A549 (cell line): ENCODE results near the gene ALOX15B.

Experiments
- CHD2 ChIP-seq: fragments of 150-350 bp; IDR thresholded peaks from 2 replicates; pipeline ENCODE4 v1.6.1; 2014; ENCODE audit warnings: low read length; ENCODE audit not compliant: partially characterized antibody
- CTCF ChIP-seq: fragments of >200 bp; sonication (Bioruptor Twin); formaldehyde crosslinking; IDR thresholded peaks from 3 replicates; pipeline ENCODE4 v1.5.1; 2016
- HES2 ChIP-seq: fragments of >200 bp; sonication (Bioruptor Twin); formaldehyde crosslinking; IDR thresholded peaks from 2 replicates; pipeline ENCODE4 v1.6.1; 2016
- MAZ ChIP-seq: fragments of 150-350 bp; IDR thresholded peaks from 2 replicates; pipeline ENCODE4 v1.6.1; 2014; ENCODE audit warnings: antibody characterized with exemption, low read depth, low read length, borderline replicate concordance
- POLR2A ChIP-seq: IDR thresholded peaks from 2 replicates; pipeline ENCODE4 v1.6.1; 2012; ENCODE audit warnings: mild to moderate bottlenecking, low read length
- POLR2AphosphoS2 ChIP-seq: conservative IDR thresholded peaks from 2 replicates; pipeline ENCODE4 v1.6.1; 2012; ENCODE audit warnings: low read length, improper control_type of control experiment, inconsistent platforms
- REST ChIP-seq: fragments of 200-600 bp; sonication (generic); IDR thresholded peaks from 2 replicates; pipeline ENCODE4 v1.6.1; 2016; ENCODE audit warnings: antibody characterized with exemption, mild to moderate bottlenecking, moderate library complexity
- RFX5 ChIP-seq: fragments of 450-650 bp; IDR thresholded peaks from 2 replicates; pipeline ENCODE4 v1.7.1; 2014; ENCODE audit warnings: antibody characterized with exemption, mild to moderate bottlenecking, moderate library complexity
- RNF2 ChIP-seq: fragments of 200-600 bp; sonication (generic); IDR thresholded peaks from 2 replicates; pipeline ENCODE4 v1.6.1; 2016; ENCODE audit warnings: low read depth, mild to moderate bottlenecking, antibody characterized with exemption, moderate library complexity, borderline replicate concordance

GRCh38 chr17:8056976-8057625, 18.2 kb downstream of the ALOX15B start:
- TF ChIP-seq CTCF (no peak), MAZ (no peak), POLR2AphosphoS2 (no peak), REST (no peak), POLR2A (no peak), RNF2 (no peak), RFX5 (no peak), HES2 (no peak), CHD2 (no peak)
